PC-9 (cell line): Measurements from ENCODE around the gene FOXB2. TPM values are rescaled to one million over a fixed set of nuclear protein-coding genes. Genes with fewer than 3 reads are reported as not detected.

Experiments
- BruUV-seq: library from RNA; stranded (reverse); fragments of 400-500 nt; replicated peaks from 2 replicates; lab custom pipeline; 2021; lab: Mats Ljungman, UMichigan
- CTCF ChIA-PET: fragments of 300-600 bp; sonication (Branson Sonifier 250); formaldehyde crosslinking; loops from one replicate; lab custom pipeline; 2022; ENCODE audit warnings: antibody characterized with exemption; lab: Charles Lee
- POLR2A ChIA-PET: fragments of 300-600 bp; sonication (Branson Sonifier 250); formaldehyde crosslinking; loops from one replicate; lab custom pipeline; 2022; ENCODE audit warnings: antibody characterized with exemption; ENCODE audit not compliant: unreplicated experiment; lab: Charles Lee
- DNase-seq, 2 experiments: peaks; one replicate each; pipeline versions ENCODE4 v3.0.0 to v3.0.0-alpha.2; 2015 to 2022; ENCODE audit warnings: mixed read lengths in 1 of 2
- H2AFZ ChIP-seq: fragments of 200-600 bp; sonication (generic); 2 replicates; pipeline ENCODE4 v1.8.1; 2017; ENCODE audit warnings: antibody characterized with exemption
- H3F3A ChIP-seq: fragments of 200-600 bp; sonication (generic); 2 replicates; pipeline ENCODE4 v1.8.1; 2017; ENCODE audit warnings: antibody characterized with exemption, mild to moderate bottlenecking, low read depth; ENCODE audit not compliant: insufficient read depth
- H3K27ac ChIP-seq: fragments of 200-600 bp; sonication (generic); 2 replicates; pipeline ENCODE4 v1.6.1; 2016; ENCODE audit warnings: mixed run types
- H3K27me3 ChIP-seq: fragments of 200-600 bp; sonication (generic); 2 replicates; pipeline ENCODE4 v1.6.1; 2016; ENCODE audit warnings: low read depth, mixed run types; ENCODE audit not compliant: insufficient read depth
- H3K36me3 ChIP-seq: fragments of 200-600 bp; sonication (generic); 2 replicates; pipeline ENCODE4 v1.6.1; 2016; ENCODE audit warnings: low read depth, mixed run types
- H3K4me1 ChIP-seq: fragments of 200-600 bp; sonication (generic); replicated peaks from 2 replicates; pipeline ENCODE4 v1.6.1; 2016; ENCODE audit warnings: mixed run types; ENCODE audit not compliant: insufficient read depth
- H3K4me2 ChIP-seq: fragments of 200-600 bp; sonication (generic); 2 replicates; pipeline ENCODE4 v1.6.1; 2017; ENCODE audit warnings: mixed run types
- H3K4me3 ChIP-seq: fragments of 200-600 bp; sonication (generic); 2 replicates; pipeline ENCODE4 v1.6.1; 2016; ENCODE audit warnings: mixed run types
- H3K79me2 ChIP-seq: fragments of 200-600 bp; sonication (generic); 2 replicates; pipeline ENCODE4 v1.6.1; 2017; ENCODE audit warnings: low read depth, mixed run types
- H3K9me2 ChIP-seq: fragments of 200-600 bp; sonication (generic); 2 replicates; pipeline ENCODE4 v1.8.1; 2017; ENCODE audit warnings: mild to moderate bottlenecking; ENCODE audit not compliant: insufficient read depth
- H3K9me3 ChIP-seq: fragments of 200-600 bp; sonication (generic); 2 replicates; pipeline ENCODE4 v1.8.1; 2016; ENCODE audit warnings: low read depth; ENCODE audit not compliant: insufficient read depth
- H4K20me1 ChIP-seq: fragments of 200-600 bp; sonication (generic); 2 replicates; pipeline ENCODE4 v1.8.1; 2017; ENCODE audit not compliant: insufficient read depth
- CTCF ChIP-seq: fragments of 200-600 bp; sonication (generic); conservative IDR thresholded peaks from 2 replicates; pipeline ENCODE4 v1.6.1; 2017; ENCODE audit warnings: mixed run types, antibody characterized with exemption, mild to moderate bottlenecking, moderate library complexity
- EZH2 ChIP-seq: fragments of 200-600 bp; sonication (generic); IDR thresholded peaks from 2 replicates; pipeline ENCODE4 v1.8.0; 2017; ENCODE audit warnings: antibody characterized with exemption, low read depth
- intact Hi-C: fragments of 100-400 bp; cut with micrococcal nuclease; formaldehyde crosslinking; loops from one replicate; pipeline ENCODE4 v1.10.0; 2022; ENCODE audit not compliant: unreplicated experiment
- total RNA-seq: library from RNA; stranded (reverse); gene quantifications from 2 replicates; pipeline ENCODE4 v1.2.3, GENCODE V29; 2021

The FOXB2 gene
- total RNA-seq, 1 experiment from 2014 or later: not detected

DNA sequence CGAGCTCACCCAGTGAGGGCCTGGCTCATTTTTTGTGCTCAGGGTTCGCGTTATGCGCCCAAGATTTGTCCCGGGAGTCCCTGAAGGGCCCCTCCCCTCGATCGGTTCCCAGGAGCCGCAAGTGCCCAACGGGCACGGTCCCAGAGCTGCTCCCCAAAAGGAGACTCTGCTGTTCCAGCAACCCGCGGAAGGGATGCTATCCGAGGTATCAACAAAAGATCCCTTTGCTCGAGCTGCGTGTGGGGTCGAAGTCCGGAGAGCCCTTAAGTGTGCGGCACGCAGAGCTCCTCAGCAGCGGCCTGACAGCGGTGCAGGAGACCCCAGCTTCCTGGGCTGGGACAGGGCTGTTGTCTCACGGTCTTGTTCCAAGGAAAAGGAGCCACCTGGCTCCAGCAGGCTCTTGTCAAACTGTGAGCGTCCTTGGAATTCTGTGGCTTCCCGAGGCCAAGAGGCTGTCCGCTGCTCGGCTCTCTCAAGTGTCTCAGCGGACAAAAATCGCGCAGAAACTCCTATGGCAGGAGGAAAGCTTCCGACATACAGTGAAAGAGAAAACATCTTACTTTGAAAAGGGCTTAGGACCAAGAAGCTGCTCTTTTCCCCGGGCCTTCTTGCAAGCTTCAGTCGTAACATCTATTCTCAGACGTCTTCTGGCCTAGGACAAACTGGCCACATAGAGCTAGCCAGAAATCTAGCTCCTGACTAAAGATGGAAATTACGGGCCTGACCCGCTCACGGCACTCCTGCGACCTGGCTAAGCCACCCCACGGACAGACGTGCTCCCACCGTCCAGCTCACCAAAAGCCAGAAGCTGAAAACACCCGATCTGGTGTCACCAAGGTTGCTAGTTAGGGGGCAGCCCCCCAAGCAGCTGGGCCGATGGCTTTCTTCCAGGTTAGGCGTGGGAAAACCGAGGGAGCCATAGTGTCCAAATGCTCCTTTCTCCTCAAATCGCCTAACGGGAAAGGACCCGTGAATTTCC lies 2.6 kb upstream of the FOXB2 start:
- CTCF ChIA-PET: no interaction called here
- peaks cover 15% of the 10 kb centered on the region for H3K27me3 ChIP-seq
- no peaks in the 10 kb centered on the region for H4K20me1 ChIP-seq
- DNase-seq: no peak
- no peaks in the 10 kb centered on the region for H3F3A ChIP-seq
- H3K4me3 ChIP-seq: no peak overlapping the region
- TF ChIP-seq CTCF (no peak), EZH2 (no peak)
- no peaks in the 10 kb centered on the region for H3K79me2 ChIP-seq
- no peak overlapping the region for H3K27ac ChIP-seq
- no TSS peak for BruUV-seq
- H3K4me1 ChIP-seq: no peaks in the 10 kb centered on the region
- no peaks in the 10 kb centered on the region for H3K36me3 ChIP-seq
- intact Hi-C loops: no loop called here
- POLR2A ChIA-PET: no interaction called here
- H2AFZ ChIP-seq: no peak overlapping the region
- H3K4me2 ChIP-seq: no peak overlapping the region
- H3K9me3 ChIP-seq: no peaks in the 10 kb centered on the region
- H3K9me2 ChIP-seq: no peaks in the 10 kb centered on the region

DNA sequence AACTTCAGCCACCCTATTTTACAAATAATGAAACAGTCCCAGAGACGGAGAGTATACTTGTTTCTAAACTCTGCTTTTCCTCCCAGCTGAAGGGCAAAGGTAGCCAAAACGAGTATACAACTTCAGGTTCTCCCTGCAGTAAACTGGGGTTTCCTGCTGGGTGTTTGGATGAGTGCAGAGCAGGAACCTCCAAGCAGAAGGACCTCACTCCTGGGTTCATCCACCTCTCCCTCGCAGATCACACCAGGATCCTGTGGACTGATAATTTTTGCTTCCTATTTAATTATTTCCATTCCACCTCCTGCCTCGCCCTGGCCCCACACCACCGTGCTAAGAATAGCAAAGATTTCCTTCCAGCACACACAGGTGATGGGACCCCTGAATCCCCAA lies 2.0 kb upstream of the FOXB2 start:
- CTCF ChIA-PET: no interaction called here
- no TSS peak for BruUV-seq
- Histone ChIP-seq H4K20me1 (no peaks in the 10 kb centered on the region), H3K36me3 (no peaks in the 10 kb centered on the region), H3F3A (no peaks in the 10 kb centered on the region), H3K27ac (no peak overlapping the region), H3K4me1 (no peaks in the 10 kb centered on the region), H3K4me2 (no peak overlapping the region), H3K27me3 (peaks cover 11% of the 10 kb centered on the region), H3K79me2 (no peaks in the 10 kb centered on the region), H2AFZ (no peak overlapping the region), H3K9me2 (no peaks in the 10 kb centered on the region), H3K4me3 (no peak overlapping the region), H3K9me3 (no peaks in the 10 kb centered on the region)
- intact Hi-C loops: no loop called here
- DNase-seq: no peak
- TF ChIP-seq EZH2 (no peak), CTCF (no peak)
- POLR2A ChIA-PET: no interaction called here

DNA sequence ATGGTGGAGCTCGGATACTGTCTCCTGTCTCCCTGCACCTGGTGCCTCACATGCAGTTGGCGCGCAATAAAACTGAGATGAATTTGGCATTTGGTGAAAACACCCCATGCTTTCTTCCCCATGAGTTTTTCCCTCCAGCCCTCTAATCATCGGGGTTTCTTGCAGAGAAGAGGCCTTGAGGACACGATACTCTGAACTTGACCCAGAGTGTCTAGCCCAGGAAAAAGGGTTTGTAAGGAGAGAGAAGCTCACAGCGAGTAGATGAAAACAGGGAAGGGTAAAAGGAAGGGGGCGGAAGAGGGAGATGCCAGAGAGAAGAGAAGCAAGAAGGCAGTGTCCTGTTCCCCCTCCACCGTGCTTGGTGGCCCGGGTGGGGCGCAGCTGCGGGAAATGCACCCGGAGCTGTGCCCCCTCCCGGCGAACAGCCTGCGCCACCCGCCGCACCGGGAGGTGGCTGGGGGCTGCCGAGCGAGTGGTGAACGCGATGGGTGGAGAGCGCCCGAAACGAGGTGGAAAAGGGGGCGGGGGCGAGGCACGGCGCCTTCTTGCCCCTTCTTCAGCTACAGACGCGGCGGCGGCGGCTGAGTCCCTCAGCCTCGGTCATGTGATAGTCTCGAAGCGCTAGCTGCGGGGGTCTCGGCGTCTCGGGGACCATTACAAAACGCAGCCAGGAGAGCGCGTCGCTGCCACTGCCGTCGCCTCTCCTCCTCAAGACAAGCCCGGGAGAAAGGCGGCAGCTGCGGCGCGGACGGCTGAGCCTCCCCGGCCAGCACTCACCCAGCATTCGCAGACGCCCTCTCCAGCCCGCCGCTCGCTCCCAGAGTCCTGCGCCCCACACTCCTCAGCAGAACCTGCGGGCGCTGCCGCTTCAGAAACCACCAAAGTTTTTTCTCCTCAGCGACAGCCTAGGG lies 1.1 kb upstream of the FOXB2 start:
- H3K79me2 ChIP-seq: no peaks in the 10 kb centered on the region
- H3K4me2 ChIP-seq: no peak overlapping the region
- BruUV-seq: no TSS peak
- H3K9me3 ChIP-seq: no peaks in the 10 kb centered on the region
- no peaks in the 10 kb centered on the region for H3K9me2 ChIP-seq
- no peak for DNase-seq
- H3K4me1 ChIP-seq: no peaks in the 10 kb centered on the region
- no peaks in the 10 kb centered on the region for H4K20me1 ChIP-seq
- peaks cover 13% of the 10 kb centered on the region; the same call in 1 of the 2 replicates for H3K27me3 ChIP-seq
- TF ChIP-seq EZH2: no peak
- no peak for TF ChIP-seq CTCF
- CTCF ChIA-PET: no interaction called here
- POLR2A ChIA-PET: no interaction called here
- intact Hi-C loops: no loop called here
- H2AFZ ChIP-seq: no peak overlapping the region
- H3F3A ChIP-seq: no peaks in the 10 kb centered on the region
- no peak overlapping the region for H3K27ac ChIP-seq
- no peaks in the 10 kb centered on the region for H3K36me3 ChIP-seq
- H3K4me3 ChIP-seq: no peak overlapping the region
